Measurements from ENCODE around the gene CBARP. TPM values are rescaled to one million over a fixed set of nuclear protein-coding genes. Genes with fewer than 3 reads are reported as not detected.

CBARP gene
- total and polyA plus RNA-seq, 2 of the 13 experiments (the other 11 are each of a cell fraction or from before 2014, with no cell fraction given) = 1.2 to 1.4 TPM

GRCh38 chr19:1284293-1284978 is 46.6 kb upstream of the CBARP start (continued):
- TF ChIP-seq THAP11 (CRISPR knock-in tag; IDR thresholded peaks at IDR 0.05) (no peak), THRA (CRISPR knock-in tag; IDR thresholded peaks at IDR 0.05; ENCODE audit: borderline replicate concordance) (peak; percentile 30; the same call in 1 of the 2 replicates), YEATS4 (CRISPR knock-in tag; IDR thresholded peaks at IDR 0.05; ENCODE audit: borderline replicate concordance) (peak; percentile 39; the same call in 1 of the 2 replicates), HNRNPL (IDR thresholded peaks at IDR 0.05; ENCODE audit: low read depth, low read length) (peak; percentile 62; the same call in 1 of the 2 replicates), PLRG1 (conservative IDR thresholded peaks at IDR 0.05) (no peak), GFI1 (CRISPR knock-in tag; IDR thresholded peaks at IDR 0.05; ENCODE audit: borderline replicate concordance) (peak; percentile 45; the same call in 1 of the 2 replicates), FOXA3 (CRISPR knock-in tag; IDR thresholded peaks at IDR 0.05) (no peak), ZFY (CRISPR knock-in tag; IDR thresholded peaks at IDR 0.05) (peak; percentile 21; the same call in 1 of the 2 replicates), ZNF788 (CRISPR knock-in tag; IDR thresholded peaks at IDR 0.05; ENCODE audit: borderline replicate concordance) (no peak), TMF1 (CRISPR knock-in tag; IDR thresholded peaks at IDR 0.05; ENCODE audit: low read depth) (no peak), GTF2F1 (IDR thresholded peaks at IDR 0.05; ENCODE audit: low read length) (no peak), PRDM10 (CRISPR knock-in tag; IDR thresholded peaks at IDR 0.05; ENCODE audit: low read depth) (no peak), TRIM22 (IDR thresholded peaks at IDR 0.05) (no peak), HOXA9 (CRISPR knock-in tag; IDR thresholded peaks at IDR 0.05; ENCODE audit: borderline replicate concordance) (no peak), ZNF577 (CRISPR knock-in tag; IDR thresholded peaks at IDR 0.05; ENCODE audit: borderline replicate concordance, low read depth) (no peak), FOXA1 (IDR thresholded peaks at IDR 0.05) (no peak), FOXA1 (CRISPR knock-in tag; IDR thresholded peaks at IDR 0.05) (no peak), ATF6 (CRISPR knock-in tag; conservative IDR thresholded peaks at IDR 0.05) (no peak), ZNF792 (CRISPR knock-in tag; IDR thresholded peaks at IDR 0.05) (no peak; the same call in 1 of the 2 replicates), ELK4 (CRISPR knock-in tag; IDR thresholded peaks at IDR 0.05; ENCODE audit: borderline replicate concordance) (no peak), ZNF672 (CRISPR knock-in tag; IDR thresholded peaks at IDR 0.05) (no peak), POLR2AphosphoS5 (IDR thresholded peaks at IDR 0.05; ENCODE audit: low read depth, low read length) (0 out of 2 replicates have a peak, but pooled peaks have one; percentile 33)
